ENCODE measurements around the gene ENOX2.

The ENOX2 gene

DNA sequence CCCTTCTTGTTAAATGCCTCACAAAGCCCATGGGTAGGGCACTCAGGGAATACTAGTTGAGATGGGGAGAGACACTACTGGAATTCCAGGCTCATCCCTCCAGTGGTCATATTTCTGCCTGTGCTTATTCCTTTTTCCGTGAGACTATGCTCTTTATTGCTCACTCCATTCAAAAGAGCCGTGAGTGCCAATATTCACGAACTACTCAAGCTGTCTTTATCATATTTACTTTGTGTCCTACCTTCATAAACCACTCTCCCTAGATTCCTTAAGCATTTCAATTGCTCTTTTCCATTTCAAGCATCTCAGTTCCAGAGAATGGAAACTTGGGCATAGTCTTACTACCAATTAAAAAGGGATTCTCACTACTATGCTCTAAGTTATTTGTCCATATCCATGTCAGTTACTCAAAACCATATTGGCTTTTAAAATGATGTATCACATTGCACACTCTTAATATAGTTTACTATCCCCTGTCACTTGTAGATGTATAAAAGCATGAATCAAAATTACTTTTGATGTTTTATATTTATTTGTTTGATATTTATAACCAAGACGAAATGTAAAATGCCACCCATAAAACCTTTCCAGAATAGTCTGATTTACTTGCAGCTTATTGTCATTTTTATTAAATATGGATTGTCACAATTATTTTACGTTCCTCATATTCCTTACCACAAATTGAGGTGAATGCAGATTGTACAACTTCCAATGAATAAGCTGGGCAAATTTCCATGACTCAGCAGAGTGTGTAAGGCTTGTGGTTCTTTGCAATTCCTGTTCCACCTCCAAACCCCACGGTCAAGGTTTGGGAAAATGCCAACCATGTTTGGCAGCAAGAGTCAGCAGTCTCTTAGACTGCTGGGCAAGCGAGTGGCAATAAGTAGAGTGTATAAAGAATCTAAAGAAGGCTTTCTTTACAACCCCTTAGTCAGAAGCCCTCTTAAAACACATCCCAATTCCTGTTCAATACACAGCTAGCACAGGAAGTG is 24.4 kb downstream of the ENOX2 start:
- POLR2A ChIA-PET: no interaction called here
- DNase-seq (ENCODE audit: extremely low spot score): no peak
- CTCF ChIA-PET: no interaction called here
- TF ChIP-seq, protein P1, sequence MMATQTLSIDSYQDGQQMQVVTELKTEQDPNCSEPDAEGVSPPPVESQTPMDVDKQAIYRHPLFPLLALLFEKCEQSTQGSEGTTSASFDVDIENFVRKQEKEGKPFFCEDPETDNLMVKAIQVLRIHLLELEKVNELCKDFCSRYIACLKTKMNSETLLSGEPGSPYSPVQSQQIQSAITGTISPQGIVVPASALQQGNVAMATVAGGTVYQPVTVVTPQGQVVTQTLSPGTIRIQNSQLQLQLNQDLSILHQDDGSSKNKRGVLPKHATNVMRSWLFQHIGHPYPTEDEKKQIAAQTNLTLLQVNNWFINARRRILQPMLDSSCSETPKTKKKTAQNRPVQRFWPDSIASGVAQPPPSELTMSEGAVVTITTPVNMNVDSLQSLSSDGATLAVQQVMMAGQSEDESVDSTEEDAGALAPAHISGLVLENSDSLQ (IDR thresholded peaks at IDR 0.05): no peak
- no peak for TF ChIP-seq FOXA1 (IDR thresholded peaks at IDR 0.05)
- no peak for TF ChIP-seq LEF1 (IDR thresholded peaks at IDR 0.05; ENCODE audit: borderline replicate concordance)
- TF ChIP-seq BHLHE40 (IDR thresholded peaks at IDR 0.05; ENCODE audit: borderline replicate concordance): no peak
- TF ChIP-seq NFRKB (IDR thresholded peaks at IDR 0.05): no peak
- TF ChIP-seq FOXK2 (IDR thresholded peaks at IDR 0.05): no peak
- TF ChIP-seq HDGF (IDR thresholded peaks at IDR 0.05; ENCODE audit: borderline replicate concordance): no peak
- no peak for TF ChIP-seq TARDBP (IDR thresholded peaks at IDR 0.05)
- TF ChIP-seq ARNT (IDR thresholded peaks at IDR 0.05): no peak
- no peak for TF ChIP-seq ZNF384 (IDR thresholded peaks at IDR 0.05)
- no peak for TF ChIP-seq ELF4 (IDR thresholded peaks at IDR 0.05)
- no peak for TF ChIP-seq SUZ12 (IDR thresholded peaks at IDR 0.05)
- no peak for TF ChIP-seq FOXM1 (IDR thresholded peaks at IDR 0.05; ENCODE audit: borderline replicate concordance)
- TF ChIP-seq SP1 (IDR thresholded peaks at IDR 0.05): no peak
- TF ChIP-seq CTBP1 (IDR thresholded peaks at IDR 0.05; ENCODE audit: borderline replicate concordance): no peak
- no peak for TF ChIP-seq L3MBTL2 (conservative IDR thresholded peaks at IDR 0.05)

DNA sequence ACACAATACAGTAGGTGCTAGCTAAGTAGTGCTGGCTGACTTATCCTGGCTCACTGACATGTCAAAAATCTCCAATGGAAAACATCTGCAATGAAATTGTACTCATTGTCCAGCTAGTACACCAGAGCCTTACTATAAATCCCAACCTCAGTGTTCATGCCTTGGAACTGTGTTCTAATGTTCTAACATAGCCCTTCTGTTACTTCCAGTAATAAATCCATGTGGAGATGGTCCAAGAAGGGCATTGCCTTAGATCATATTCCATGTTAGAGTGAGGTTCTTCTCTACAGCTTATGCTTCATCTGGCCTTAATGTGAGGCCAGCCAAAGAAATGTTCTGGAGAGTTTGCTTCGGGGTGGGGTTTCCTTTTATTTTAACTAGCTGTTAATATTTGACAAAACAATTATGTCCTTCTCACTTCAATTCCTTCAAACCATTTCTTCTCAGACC is 25.1 kb downstream of the ENOX2 start:
- POLR2A ChIA-PET: no interaction called here
- DNase-seq (ENCODE audit: extremely low spot score): no peak
- CTCF ChIA-PET: no interaction called here
- TF ChIP-seq LEF1 (IDR thresholded peaks at IDR 0.05; ENCODE audit: borderline replicate concordance): no peak
- TF ChIP-seq, protein P1 (IDR thresholded peaks at IDR 0.05): no peak
- TF ChIP-seq ELF4 (IDR thresholded peaks at IDR 0.05): no peak
- TF ChIP-seq CTBP1 (IDR thresholded peaks at IDR 0.05; ENCODE audit: borderline replicate concordance): no peak
- TF ChIP-seq BHLHE40 (IDR thresholded peaks at IDR 0.05; ENCODE audit: borderline replicate concordance): no peak
- no peak for TF ChIP-seq ZNF384 (IDR thresholded peaks at IDR 0.05)
- no peak for TF ChIP-seq FOXM1 (IDR thresholded peaks at IDR 0.05; ENCODE audit: borderline replicate concordance)
- TF ChIP-seq HDGF (IDR thresholded peaks at IDR 0.05; ENCODE audit: borderline replicate concordance): no peak
- no peak for TF ChIP-seq SUZ12 (IDR thresholded peaks at IDR 0.05)
- no peak for TF ChIP-seq SP1 (IDR thresholded peaks at IDR 0.05)
- no peak for TF ChIP-seq TARDBP (IDR thresholded peaks at IDR 0.05)
- no peak for TF ChIP-seq FOXK2 (IDR thresholded peaks at IDR 0.05)
- TF ChIP-seq NFRKB (IDR thresholded peaks at IDR 0.05): no peak
- no peak for TF ChIP-seq L3MBTL2 (conservative IDR thresholded peaks at IDR 0.05)
- TF ChIP-seq ARNT (IDR thresholded peaks at IDR 0.05): no peak
- no peak for TF ChIP-seq FOXA1 (IDR thresholded peaks at IDR 0.05)

DNA sequence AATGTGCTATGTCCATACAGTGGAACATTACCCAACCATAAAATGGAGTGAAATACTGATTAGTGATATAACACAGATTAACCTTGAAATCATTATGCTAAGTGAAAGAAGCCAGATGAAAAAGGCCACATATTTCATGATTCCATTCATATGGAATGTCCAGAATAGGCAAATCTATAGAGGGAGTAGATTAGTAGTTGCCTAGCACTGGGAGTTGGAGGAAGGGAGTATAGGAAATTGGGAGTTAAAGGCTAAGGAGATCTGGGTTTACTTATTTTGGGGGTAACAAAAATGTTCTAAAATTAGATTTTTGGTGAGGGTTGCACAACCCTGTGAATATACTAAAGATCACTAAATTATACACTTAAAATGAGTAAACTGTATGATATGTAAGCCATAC is 26.8 kb downstream of the ENOX2 start:
- POLR2A ChIA-PET: no interaction called here
- CTCF ChIA-PET: no interaction called here
- no peak for DNase-seq (ENCODE audit: extremely low spot score)
- TF ChIP-seq NFRKB (IDR thresholded peaks at IDR 0.05) (no peak), L3MBTL2 (conservative IDR thresholded peaks at IDR 0.05) (no peak), HDGF (IDR thresholded peaks at IDR 0.05; ENCODE audit: borderline replicate concordance) (no peak), SP1 (IDR thresholded peaks at IDR 0.05) (no peak), ELF4 (IDR thresholded peaks at IDR 0.05) (no peak), FOXA1 (IDR thresholded peaks at IDR 0.05) (no peak), BHLHE40 (IDR thresholded peaks at IDR 0.05; ENCODE audit: borderline replicate concordance) (no peak), LEF1 (IDR thresholded peaks at IDR 0.05; ENCODE audit: borderline replicate concordance) (no peak), ZNF384 (IDR thresholded peaks at IDR 0.05) (no peak), SUZ12 (IDR thresholded peaks at IDR 0.05) (no peak), FOXM1 (IDR thresholded peaks at IDR 0.05; ENCODE audit: borderline replicate concordance) (no peak), FOXK2 (IDR thresholded peaks at IDR 0.05) (no peak), ARNT (IDR thresholded peaks at IDR 0.05) (no peak), CTBP1 (IDR thresholded peaks at IDR 0.05; ENCODE audit: borderline replicate concordance) (no peak), TARDBP (IDR thresholded peaks at IDR 0.05) (no peak)
- TF ChIP-seq, protein P1 (IDR thresholded peaks at IDR 0.05): no peak

DNA sequence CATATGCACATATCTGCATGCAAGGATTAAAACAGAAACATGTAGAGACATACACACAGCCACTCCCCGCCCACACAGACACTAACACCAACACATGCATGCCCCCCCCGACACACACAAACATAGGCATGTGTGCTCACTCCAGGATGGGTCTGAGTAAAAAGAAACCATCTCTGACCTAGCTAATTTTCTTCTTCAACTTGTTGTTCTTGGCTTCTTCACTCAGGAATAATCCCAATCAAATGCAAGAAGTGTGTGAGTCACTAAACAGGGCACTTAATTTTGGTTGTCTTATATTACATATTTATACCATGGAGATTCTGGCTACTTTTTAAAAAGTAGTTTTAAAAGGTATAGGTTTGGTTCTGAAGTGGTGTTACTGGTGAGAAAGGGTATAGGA is 28.3 kb downstream of the ENOX2 start:
- TF ChIP-seq FOXA1 (IDR thresholded peaks at IDR 0.05) (no peak), FOXM1 (IDR thresholded peaks at IDR 0.05; ENCODE audit: borderline replicate concordance) (no peak), L3MBTL2 (conservative IDR thresholded peaks at IDR 0.05) (no peak), CTBP1 (IDR thresholded peaks at IDR 0.05; ENCODE audit: borderline replicate concordance) (no peak), SUZ12 (IDR thresholded peaks at IDR 0.05) (no peak), ELF4 (IDR thresholded peaks at IDR 0.05) (no peak), BHLHE40 (IDR thresholded peaks at IDR 0.05; ENCODE audit: borderline replicate concordance) (no peak), ARNT (IDR thresholded peaks at IDR 0.05) (no peak), TARDBP (IDR thresholded peaks at IDR 0.05) (no peak), NFRKB (IDR thresholded peaks at IDR 0.05) (no peak), LEF1 (IDR thresholded peaks at IDR 0.05; ENCODE audit: borderline replicate concordance) (no peak), FOXK2 (IDR thresholded peaks at IDR 0.05) (no peak), HDGF (IDR thresholded peaks at IDR 0.05; ENCODE audit: borderline replicate concordance) (no peak), ZNF384 (IDR thresholded peaks at IDR 0.05) (no peak), SP1 (IDR thresholded peaks at IDR 0.05) (no peak)
- TF ChIP-seq, protein P1 (IDR thresholded peaks at IDR 0.05): no peak
- POLR2A ChIA-PET: no interaction called here
- CTCF ChIA-PET: no interaction called here

More for the DNA sequence above, 28.3 kb downstream of the ENOX2 start:
- no peak for DNase-seq (ENCODE audit: extremely low spot score)

All from HEK293T (cell line).